HG02763 (cell line): ENCODE measurements around the gene ZNF865.

ENCODE experiments used
- ATAC-seq: cut with Tn5 transposase; IDR thresholded peaks from one replicate; pipeline ENCODE4 v1.9.1; 2021; ENCODE audit warnings: mild to moderate bottlenecking, moderate library complexity; ENCODE audit not compliant: unreplicated experiment

ZNF865 gene

GRCh38 chr19:55643887-55644176, 38.4 kb downstream of the ZNF865 start:
- ATAC-seq: no peak

- no peak for ATAC-seq
Observed at GRCh38 chr19:55644191-55644833, 38.9 kb downstream of the ZNF865 start.

- ATAC-seq: no peak
Observed at GRCh38 chr19:55644842-55645511, 39.5 kb downstream of the ZNF865 start.

GRCh38 chr19:55645512-55645881, 40.0 kb downstream of the ZNF865 start:
- no peak for ATAC-seq

- ATAC-seq: no peak
Observed at GRCh38 chr19:55646889-55647731, 41.7 kb downstream of the ZNF865 start.

GRCh38 chr19:55647732-55648584, 42.5 kb downstream of the ZNF865 start, which contains the start of gene CCDC106:
Gene CCDC106, plus strand, starts transcription at chr19:55648212. Its CDS starts 835 bp downstream, at chr19:55649047.
- peak; percentile 32 for ATAC-seq

- ATAC-seq: no peak
Observed at GRCh38 chr19:55648585-55649267, 43.3 kb downstream of the ZNF865 start.

- ATAC-seq: no peak
Observed at GRCh38 chr19:55649268-55650125, 44.0 kb downstream of the ZNF865 start.

- ATAC-seq: no peak
Observed at GRCh38 chr19:55650126-55650557, 44.7 kb downstream of the ZNF865 start.

- no peak for ATAC-seq
Observed at GRCh38 chr19:55650602-55651230, 45.3 kb downstream of the ZNF865 start.

- ATAC-seq: no peak
Observed at GRCh38 chr19:55651236-55651635, 45.8 kb downstream of the ZNF865 start.

GRCh38 chr19:55652311-55653128, 47.1 kb downstream of the ZNF865 start:
- no peak for ATAC-seq

GRCh38 chr19:55653651-55654322, 48.3 kb downstream of the ZNF865 start:
- peak; percentile 42 for ATAC-seq

GRCh38 chr19:55654323-55654867, 48.9 kb downstream of the ZNF865 start:
- peak; percentile 60 for ATAC-seq

- ATAC-seq: peak; percentile 30
Observed at GRCh38 chr19:55654868-55655647, 49.6 kb downstream of the ZNF865 start, which contains the start of gene U2AF2. Gene U2AF2, plus strand, starts transcription at chr19:55655035. Its CDS starts 70 bp downstream, at chr19:55655105.

GRCh38 chr19:55655648-55656040, 50.2 kb downstream of the ZNF865 start:
- no peak for ATAC-seq
